HG03558 (cell line): ENCODE measurements around the gene EMID1.
"Not testable (repeated sequence)": the region's sequence is repeated elsewhere in the genome, so short reads cannot be mapped to it uniquely, and the experiment has no call there.

ENCODE experiments used
- ATAC-seq: cut with Tn5 transposase; IDR thresholded peaks from one replicate; pipeline ENCODE4 v1.9.1; 2021; ENCODE audit warnings: moderate number of reproducible peaks; ENCODE audit not compliant: unreplicated experiment; ENCODE audit errors: extremely low read depth

EMID1 gene

DNA sequence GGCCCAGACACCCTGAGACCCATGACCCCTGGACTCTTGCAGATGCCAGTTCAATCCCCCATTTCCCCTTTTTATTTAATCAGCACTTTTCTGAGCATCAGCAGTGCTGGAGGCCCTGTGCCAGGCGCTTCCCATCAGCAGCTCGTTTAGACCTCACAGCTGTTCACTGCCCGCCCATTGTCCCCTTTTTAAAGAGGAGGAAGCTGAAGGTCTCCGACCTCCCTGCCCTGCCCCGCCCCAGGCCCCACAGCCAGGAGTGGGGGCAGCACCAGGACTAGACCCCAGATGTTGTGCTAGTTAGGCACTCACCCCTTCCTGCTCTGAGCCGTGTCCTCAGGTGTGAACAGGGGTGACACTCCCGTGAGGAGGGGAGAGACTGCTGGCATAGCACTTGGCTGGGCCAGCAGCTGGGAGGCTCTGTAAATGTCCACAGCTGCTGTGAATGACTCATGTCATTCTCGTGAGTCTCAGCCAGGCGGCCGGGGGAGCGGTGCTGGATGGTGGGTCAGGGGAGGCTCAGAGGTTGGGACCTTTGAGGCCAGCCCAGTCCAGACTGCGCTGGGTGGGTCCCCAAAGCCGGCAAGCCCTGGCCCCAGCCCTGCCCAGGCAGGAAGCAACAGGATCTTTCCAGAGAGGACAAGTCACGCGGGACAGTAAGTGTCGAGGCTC is 19.9 kb downstream of the EMID1 start:
- ATAC-seq, result no peak

DNA sequence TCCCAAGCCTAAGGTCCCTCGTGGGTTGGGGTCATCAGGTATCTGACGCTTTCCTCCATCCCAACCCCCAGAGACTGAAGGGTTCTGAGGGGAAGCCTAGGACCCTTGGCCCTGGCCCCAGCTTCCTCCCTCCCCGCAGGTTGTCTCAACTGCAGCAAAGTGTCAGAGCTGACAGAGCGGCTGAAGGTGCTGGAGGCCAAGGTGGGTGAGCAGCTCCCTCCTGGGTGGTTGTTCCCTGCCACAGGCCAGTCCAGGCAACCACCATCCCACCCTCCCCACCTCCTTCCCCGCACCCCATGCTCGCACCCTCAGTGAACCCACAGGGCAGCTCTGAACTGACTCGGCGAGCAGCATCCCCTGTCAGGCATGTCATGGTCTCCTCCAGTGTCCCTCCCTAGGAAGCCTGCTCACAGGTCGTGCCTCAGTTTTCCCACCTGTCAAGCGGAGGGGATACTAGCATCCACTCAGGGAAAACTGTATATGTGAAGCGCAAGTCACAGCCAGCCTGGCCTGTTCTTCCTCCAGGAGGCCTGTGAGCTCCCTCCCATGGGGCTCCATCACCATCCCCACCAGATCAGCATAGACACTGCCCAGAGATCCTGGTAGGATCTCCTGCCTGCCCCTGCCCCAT is 20.8 kb downstream of the EMID1 start:
- no peak for ATAC-seq

- no peak for ATAC-seq
Measured at GRCh38 chr22:29230972-29231875, 25.5 kb downstream of the EMID1 start.

- ATAC-seq, result no peak
Measured at GRCh38 chr22:29231971-29232959, 26.6 kb downstream of the EMID1 start.

GRCh38 chr22:29233277-29233877 is 27.7 kb downstream of the EMID1 start:
- no peak for ATAC-seq

- not testable (repeated sequence) for ATAC-seq
Measured at GRCh38 chr22:29240481-29240880, 34.8 kb downstream of the EMID1 start.

- no peak for ATAC-seq
Measured at GRCh38 chr22:29243874-29244446, 38.3 kb downstream of the EMID1 start.

DNA sequence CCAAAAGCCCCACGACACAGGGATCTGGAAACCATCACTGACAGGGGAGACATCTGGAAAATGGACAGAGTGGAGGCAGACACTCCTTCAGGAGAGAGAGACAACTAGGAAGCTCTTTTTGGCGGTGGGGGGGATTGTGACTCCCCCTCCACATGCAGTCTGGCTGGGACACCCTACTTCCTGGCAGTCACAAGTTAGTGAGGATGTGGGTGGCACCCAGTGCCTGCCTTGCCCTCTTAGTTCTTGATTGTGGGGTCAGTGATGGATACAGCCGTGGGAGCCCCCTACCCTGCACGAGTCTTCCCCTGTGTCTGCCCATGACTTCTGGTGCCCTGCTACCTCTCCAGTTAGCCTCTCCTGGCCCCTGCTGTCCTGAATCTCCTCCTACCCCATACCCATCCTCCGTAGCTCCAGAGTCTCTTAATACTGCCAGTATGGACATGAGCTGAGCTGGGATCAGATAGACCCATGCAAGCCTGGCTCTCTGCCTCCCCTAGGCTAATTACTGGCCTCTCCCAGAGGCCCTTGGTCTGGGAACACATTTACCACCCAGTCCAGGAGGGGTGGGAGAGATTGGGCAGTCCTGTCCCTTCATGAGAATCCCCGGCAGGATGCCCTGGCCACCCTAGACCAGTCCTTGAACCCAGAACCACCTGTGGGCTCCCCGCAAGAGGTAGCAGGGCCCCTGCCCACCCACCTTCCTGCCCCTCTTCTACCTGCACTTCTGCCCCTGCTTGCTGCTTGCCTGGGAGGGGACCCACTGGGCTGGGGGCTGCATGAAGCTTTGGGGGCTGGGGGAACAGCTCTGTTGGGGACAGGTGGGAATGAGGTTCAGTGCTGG is 39.3 kb downstream of the EMID1 start:
- no peak for ATAC-seq

DNA sequence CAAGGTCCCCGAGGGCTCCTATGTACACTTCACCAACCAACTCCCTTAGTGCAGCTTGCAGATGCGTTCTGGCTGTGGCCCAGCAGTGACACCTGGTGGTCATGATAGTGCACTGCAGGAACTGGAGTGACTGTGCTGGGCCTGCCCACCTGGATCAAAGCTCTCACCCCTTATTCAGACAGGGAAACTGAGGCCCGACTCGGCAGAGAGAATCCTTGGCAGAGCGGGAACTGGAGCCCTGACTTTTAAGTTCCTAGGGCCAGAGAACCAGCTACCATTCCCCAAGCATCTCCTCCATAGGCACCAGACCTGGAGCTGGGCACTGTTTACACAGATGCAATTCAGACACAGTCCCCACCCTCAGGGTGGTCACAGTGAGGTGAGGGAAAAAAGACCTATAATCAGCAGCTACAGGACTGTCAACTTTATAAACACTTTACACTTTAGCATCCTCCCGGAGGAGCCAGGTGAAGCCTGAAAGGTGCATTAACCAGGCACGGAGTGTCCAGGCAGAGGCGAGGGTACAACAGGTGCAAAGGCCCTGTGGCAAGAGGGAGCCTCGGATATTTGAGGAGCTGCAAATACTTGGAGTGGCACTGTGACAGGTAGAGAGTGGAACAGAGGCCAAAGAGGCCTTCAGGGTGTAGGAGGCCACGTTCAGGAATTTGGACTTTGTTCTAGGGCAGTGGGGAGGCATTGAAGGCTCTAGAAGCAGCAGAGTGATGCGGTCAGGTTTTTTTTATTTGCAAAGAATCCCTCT is 40.1 kb downstream of the EMID1 start:
- ATAC-seq, result no peak

DNA sequence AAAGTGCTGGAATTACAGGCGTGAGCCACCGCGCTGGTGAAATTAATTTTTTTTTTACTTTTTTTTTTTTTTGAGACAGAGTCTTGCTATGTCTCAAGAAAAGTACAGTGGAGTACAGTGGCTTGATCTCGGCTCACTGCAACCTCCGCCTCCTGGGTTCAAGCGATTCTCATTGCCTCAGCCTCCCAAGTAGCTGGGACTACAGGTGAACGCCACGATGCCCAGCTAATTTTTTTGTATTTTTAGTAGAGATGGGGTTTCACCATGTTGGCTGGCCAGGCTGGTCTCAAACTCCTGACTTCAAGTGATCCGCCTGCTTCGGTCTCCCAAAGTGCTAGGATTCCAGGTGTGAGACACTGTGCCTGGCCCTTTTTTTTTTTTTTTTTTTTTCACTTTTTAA is 42.2 kb downstream of the EMID1 start:
- not testable (repeated sequence) for ATAC-seq

GRCh38 chr22:29251265-29251664 is 45.6 kb downstream of the EMID1 start:
- no peak for ATAC-seq

DNA sequence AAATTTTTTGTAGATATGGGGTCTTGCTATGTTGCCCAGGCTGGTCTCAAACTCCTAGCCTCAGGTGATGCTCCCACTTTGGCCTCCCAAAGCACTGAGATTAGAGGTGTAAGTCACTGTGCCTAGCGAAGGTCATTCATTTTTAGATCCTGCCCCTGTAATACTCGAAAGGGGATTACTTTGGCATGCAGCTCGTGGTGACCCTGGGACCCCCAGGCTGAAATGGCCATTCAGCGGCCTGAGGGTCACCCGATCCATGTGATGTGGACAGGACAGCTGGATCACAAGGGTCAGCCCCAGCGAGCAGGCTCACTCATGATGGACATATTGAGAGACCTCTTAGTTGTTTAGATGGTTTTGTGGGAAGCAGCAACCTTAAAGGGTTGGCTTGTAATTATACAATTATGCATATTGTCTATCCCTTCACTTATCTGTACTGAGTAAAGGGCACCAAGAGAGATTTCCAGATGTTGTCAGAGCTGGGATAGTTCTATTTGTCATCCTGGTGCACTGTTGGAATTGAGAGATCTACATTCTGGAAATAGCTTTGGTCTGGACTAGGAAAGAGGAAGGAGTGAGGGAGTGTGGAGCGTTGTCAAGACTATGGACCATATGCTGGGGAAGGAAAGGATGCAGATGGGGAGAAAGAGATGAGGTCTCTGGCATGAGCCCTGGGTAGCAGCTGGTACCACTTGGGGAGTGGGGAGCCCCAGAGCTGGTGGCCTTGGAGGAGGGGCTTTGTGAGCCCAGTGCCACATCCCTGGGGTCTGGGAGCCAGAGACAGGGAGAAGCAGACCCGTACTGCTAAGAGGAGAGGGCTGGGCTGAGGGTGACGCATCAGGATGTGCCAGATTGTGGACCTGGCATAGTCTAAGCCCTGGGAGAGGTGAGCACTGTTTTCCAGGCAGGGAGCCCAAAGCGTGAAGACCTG is 46.5 kb downstream of the EMID1 start:
- no peak for ATAC-seq

DNA sequence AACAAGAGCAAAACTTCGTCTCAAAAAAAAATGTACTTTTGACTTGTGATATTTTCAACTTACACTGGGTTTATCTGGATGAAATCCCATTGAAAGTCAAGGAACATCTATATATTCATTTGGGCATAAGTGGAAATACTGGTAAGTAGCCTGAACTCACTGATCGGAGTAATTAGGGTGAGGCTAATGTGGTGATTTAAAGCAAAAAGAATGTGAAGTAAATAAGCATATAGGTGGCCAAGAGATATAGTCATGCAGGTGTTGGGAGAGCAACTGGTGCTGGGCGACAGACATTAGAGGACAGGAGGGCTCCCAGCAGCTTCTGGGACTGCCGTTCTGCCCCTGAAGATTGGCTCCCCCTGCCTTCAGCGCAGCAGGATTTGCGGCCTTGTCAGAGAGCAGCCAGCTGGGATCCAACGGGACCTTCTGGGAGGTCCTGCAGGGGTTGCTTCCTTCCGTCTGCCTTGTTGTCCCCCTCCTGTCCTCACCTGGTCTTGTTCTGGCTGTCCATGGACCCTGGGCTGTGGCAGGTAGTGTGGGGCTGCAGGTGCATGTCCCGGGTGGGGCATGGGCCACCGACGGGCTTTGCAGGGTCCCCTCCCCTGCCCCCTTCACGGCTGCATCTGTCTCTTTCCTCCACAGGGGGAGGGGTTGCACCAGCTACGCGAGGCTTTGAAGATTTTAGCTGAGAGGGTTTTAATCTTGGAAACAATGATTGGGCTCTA is 48.0 kb downstream of the EMID1 start:
- ATAC-seq, result no peak

DNA sequence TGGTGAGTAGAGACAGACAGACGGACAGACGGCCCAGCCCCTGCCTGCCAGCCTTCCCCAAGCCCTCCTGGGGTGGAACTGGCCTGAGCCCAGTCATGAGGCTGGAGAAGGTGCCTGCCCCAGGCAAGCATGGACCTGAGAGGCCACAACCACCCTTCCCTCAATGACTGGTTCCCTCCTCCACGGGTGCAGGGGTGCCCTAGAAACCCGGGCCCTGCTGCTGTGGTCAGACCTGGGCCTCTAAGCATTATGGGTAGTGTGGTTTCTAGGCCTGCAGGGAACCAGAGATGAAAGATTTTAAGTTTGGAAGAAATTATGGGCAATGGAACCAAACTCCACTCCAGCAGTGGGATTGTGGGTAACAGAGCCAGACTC is 48.6 kb downstream of the EMID1 start:
- ATAC-seq, result no peak

DNA sequence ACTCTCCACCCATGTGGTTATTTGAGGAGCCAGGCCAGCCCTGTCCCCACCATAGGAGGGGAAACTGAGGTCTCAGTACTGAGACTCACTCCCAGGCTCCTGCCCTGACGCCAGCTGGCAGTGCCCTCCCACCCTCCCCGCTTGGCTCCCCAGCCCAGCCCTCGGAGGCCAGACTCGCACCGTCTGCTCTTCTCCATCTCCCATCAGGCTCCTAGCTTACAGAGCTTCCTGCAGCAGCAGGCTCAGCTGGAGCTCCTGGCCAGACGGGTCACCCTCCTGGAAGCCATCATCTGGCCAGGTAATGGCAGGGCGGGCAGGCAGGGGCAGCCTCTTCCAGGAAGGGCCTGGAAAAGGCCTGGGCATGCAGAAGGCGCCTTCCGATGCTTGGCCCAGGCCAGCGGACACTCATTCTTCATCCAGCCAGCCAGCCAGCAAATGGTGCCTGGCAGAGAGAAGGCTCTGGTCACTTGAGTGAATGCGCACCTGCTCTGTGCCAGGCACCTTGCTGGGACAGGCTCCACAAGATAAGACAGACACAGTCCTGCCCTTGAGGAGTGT is 49.4 kb downstream of the EMID1 start:
- no peak for ATAC-seq
